Adrenal gland (tissue), 12 donors: Measurements from ENCODE around the gene PALMD. TPM values are rescaled to one million over a fixed set of nuclear protein-coding genes. Genes with fewer than 3 reads are reported as not detected.

Experiments used
- DNase-seq, 7 donors: peaks; one replicate each; pipeline ENCODE4 v3.0.0-alpha.2; 2019 to 2020
- H3K27ac ChIP-seq, 5 donors: fragments of 200-600 bp; sonication (generic) in 4 of 5; 1 replicate in 3 of 5; 2 replicates in 2 of 5; pipeline versions ENCODE4 v1.5.1 to v1.8.0; 2016 to 2020; ENCODE audit warnings: mild to moderate bottlenecking in 1 of 5
- H3K27me3 ChIP-seq: fragments of 200-600 bp; 2 replicates; pipeline ENCODE4 v1.8.0; 2021
- H3K36me3 ChIP-seq, 2 donors: fragments of 200-600 bp; replicated peaks in 1 of 2; 1 replicate in 1 of 2; 2 replicates in 1 of 2; pipeline versions ENCODE4 v1.5.1 to v1.8.0; 2018 to 2022
- H3K4me1 ChIP-seq, 2 donors: fragments of 200-600 bp; replicated peaks in 1 of 2; 1 replicate in 1 of 2; 2 replicates in 1 of 2; pipeline versions ENCODE4 v1.5.1 to v1.8.0; 2018 to 2021
- H3K4me3 ChIP-seq, 4 donors: fragments of 200-600 bp; sonication (generic) in 3 of 4; one replicate each; pipeline ENCODE4 v1.5.1; 2016 to 2018
- H3K9me3 ChIP-seq, 3 donors: fragments of 200-600 bp; sonication (generic) in 1 of 3; replicated peaks in 1 of 3; 1 replicate in 2 of 3; 2 replicates in 1 of 3; pipeline versions ENCODE4 v1.5.1 to v1.8.0; 2016 to 2021
- CTCF ChIP-seq, 6 experiments: fragments of 450-650 bp in 4 of 6; fragments of 200-600 bp in 2 of 6; sonication (generic) in 1 of 6; IDR thresholded peaks; 1 replicate in 5 of 6; 2 replicates in 1 of 6; pipeline versions ENCODE4 v1.5.1 to v1.8.0; 2016 to 2021; ENCODE audit warnings: antibody characterized with exemption in 6 of 6, mild to moderate bottlenecking in 2 of 6, moderate library complexity in 1 of 6
- POLR2A ChIP-seq, 2 donors: fragments of 450-650 bp; IDR thresholded peaks; one replicate each; pipeline ENCODE4 v1.6.1; 2017; ENCODE audit warnings: antibody characterized with exemption in 2 of 2, mild to moderate bottlenecking in 2 of 2, moderate library complexity in 1 of 2
- WGBS, 4 donors: extraction: QIAGEN DNeasy Blood & Tissue Kit in 2 of 4; methylation state at CpG; one replicate each; pipeline versions ENCODE4 v1.1.5 to v1.1.7; 2013 to 2017; 5-methylcytosine and 5-hydroxymethylcytosine counted together
- intact Hi-C, 2 donors: fragments of 100-400 bp; cut with DNase I; formaldehyde crosslinking; loops; one replicate each; pipeline versions ENCODE4 v1.14.1 to v1.15.0; 2022 to 2023
- polyA plus RNA-seq, 3 donors: library from polyadenylated mRNA; stranded (reverse); fragments of 200-250 nt in 2 of 3; fragments of 350-450 nt in 1 of 3; fragmentation: Illumina TruSeq in 1 of 3; extraction: RNeasy Lipid Tissue Mini Kit (QIAGEN cat#74804) in 1 of 3; gene quantifications; one replicate each; pipeline ENCODE4 v1.2.3, GENCODE V29; 2013 to 2014
- total RNA-seq, 9 donors: library from RNA; depleted of rRNA in 4 of 9; stranded (reverse); fragments of >200 nt in 4 of 9; fragments of 120-200 nt in 1 of 9; fragmentation: NEBNext Ultra II Directional in 1 of 9; extraction: Animal tissue kit (Norgen Biotek cat#: 25700) in 1 of 9; gene quantifications; one replicate each; pipeline versions ENCODE4 v1.1.0 to v1.2.4, GENCODE V29; 2013 to 2023
- donor health status: healthy with polysubstance abuse.
- donor health status: Bipolar disorder and iron deficiency.
- donor health status: DM: yes; HTN: yes; CAD: no.
- donor health status: DM: no; HTN: no; CAD: no.
- donor health status: DM: no; HTN: no; CAD: no.
- donor health status: DM: yes; HTN: yes; CAD: no.

Gene PALMD
- total and polyA plus RNA-seq, 12 donors = 35.8 to 189 (median 66.0) TPM

- no peaks in the 10 kb centered on the region for H3K27me3 ChIP-seq
- no peaks in the 10 kb centered on the region for H3K9me3 ChIP-seq
- H3K27ac ChIP-seq = no peak overlapping the region
- intact Hi-C loops = no loop called here
- no peak for DNase-seq
- H3K4me3 ChIP-seq = no peak overlapping the region
- no peak for TF ChIP-seq POLR2A (IDR thresholded peaks at IDR 0.05)
- no peaks in the 10 kb centered on the region for H3K36me3 ChIP-seq
- peaks cover 6 to 10% of the 10 kb centered on the region in 2 donors for H3K4me1 ChIP-seq
Measured at GRCh38 chr1:99639945-99640344, 6.0 kb upstream of the PALMD start.

GRCh38 chr1:99640672-99641071 lies 5.2 kb upstream of the PALMD start:
- no peaks in the 10 kb centered on the region for H3K36me3 ChIP-seq
- no peaks in the 10 kb centered on the region for H3K9me3 ChIP-seq
- no peak for DNase-seq
- TF ChIP-seq POLR2A (IDR thresholded peaks at IDR 0.05) (no peak), CTCF (IDR thresholded peaks at IDR 0.05) (no peak)
- intact Hi-C loops = no loop called here
- no peak overlapping the region for H3K27ac ChIP-seq
- H3K4me1 ChIP-seq = peaks cover 11 to 13% of the 10 kb centered on the region in 2 donors
- no peak overlapping the region for H3K4me3 ChIP-seq
- no peaks in the 10 kb centered on the region for H3K27me3 ChIP-seq

GRCh38 chr1:99641558-99641957 lies 4.4 kb upstream of the PALMD start:
- peaks cover 13 to 14% of the 10 kb centered on the region in 2 donors for H3K4me1 ChIP-seq
- no peak for DNase-seq
- TF ChIP-seq POLR2A (IDR thresholded peaks at IDR 0.05) (no peak), CTCF (IDR thresholded peaks at IDR 0.05) (no peak)
- no peak overlapping the region for H3K27ac ChIP-seq
- intact Hi-C loops = no loop called here
- H3K27me3 ChIP-seq = no peaks in the 10 kb centered on the region
- no peak overlapping the region for H3K4me3 ChIP-seq
- H3K36me3 ChIP-seq = no peaks in the 10 kb centered on the region
- no peaks in the 10 kb centered on the region for H3K9me3 ChIP-seq

- 77 to 85% (median 81%) methylated on average over 7 of the region's 7 CpGs for WGBS, 4 donors
- H3K36me3 ChIP-seq = no peaks in the 10 kb centered on the region
- no peak overlapping the region for H3K27ac ChIP-seq
- no peaks in the 10 kb centered on the region for H3K27me3 ChIP-seq
- no peak for DNase-seq
- H3K9me3 ChIP-seq = no peaks in the 10 kb centered on the region
- H3K4me3 ChIP-seq = no peak overlapping the region
- no peak for TF ChIP-seq POLR2A (IDR thresholded peaks at IDR 0.05)
- no peak for TF ChIP-seq CTCF (IDR thresholded peaks at IDR 0.05)
- intact Hi-C loops = no loop called here
- peaks cover 13 to 14% of the 10 kb centered on the region in 2 donors for H3K4me1 ChIP-seq
Measured at GRCh38 chr1:99642053-99642452, 3.9 kb upstream of the PALMD start.

- peaks cover 17 to 19% of the 10 kb centered on the region in 2 donors for H3K4me1 ChIP-seq
- WGBS, 4 donors = 90 to 96% (median 96%) methylated on average over 1 of the region's 1 CpG
- H3K4me3 ChIP-seq = no peak overlapping the region
- no peak overlapping the region for H3K27ac ChIP-seq
- intact Hi-C loops = no loop called here
- DNase-seq = no peak
- no peaks in the 10 kb centered on the region for H3K9me3 ChIP-seq
- H3K36me3 ChIP-seq = no peaks in the 10 kb centered on the region
- H3K27me3 ChIP-seq = no peaks in the 10 kb centered on the region
- TF ChIP-seq POLR2A (IDR thresholded peaks at IDR 0.05) (no peak), CTCF (IDR thresholded peaks at IDR 0.05) (no peak)
Measured at GRCh38 chr1:99643021-99643779, 2.7 kb upstream of the PALMD start.
